ENCODE results near the gene ATE1. TPM values are rescaled to one million over a fixed set of nuclear protein-coding genes. Genes with fewer than 3 reads are reported as not detected.

Gene ATE1
- total and polyA plus RNA-seq, 9 donors = 8.9 to 36.6 (median 31.2) TPM

DNA sequence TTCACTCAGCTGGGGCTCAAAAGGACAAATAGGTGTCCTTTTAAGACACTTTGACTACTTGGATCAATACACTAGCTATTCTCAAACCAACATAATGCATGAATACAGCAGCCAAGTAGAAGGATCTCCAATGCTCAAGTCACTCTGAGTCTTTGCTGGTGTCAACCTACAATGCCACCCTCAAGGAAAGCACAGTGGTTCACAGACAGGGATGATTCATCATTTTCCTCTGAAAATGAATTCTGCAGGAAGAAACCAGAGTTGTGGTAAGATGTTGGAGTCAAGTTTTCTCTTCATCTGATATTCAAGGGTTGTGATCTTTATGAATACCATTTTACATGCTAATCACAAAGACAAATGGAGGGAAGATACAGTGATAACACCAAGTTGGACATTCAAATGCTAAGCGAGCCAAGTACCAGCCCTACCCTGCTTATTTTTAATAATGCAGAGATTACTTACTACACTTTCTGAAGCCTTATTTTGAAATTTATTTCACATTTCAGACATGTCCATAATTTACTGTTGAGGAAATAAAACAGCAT, 186.5 kb downstream of the ATE1 start:
- no peaks in the 10 kb centered on the region for H3K4me1 ChIP-seq (ENCODE audit: insufficient read depth)
- 0% methylated on average over 1 of the region's 1 CpG for WGBS, 3 donors
- H3K27ac ChIP-seq = no peak overlapping the region
- no peaks in the 10 kb centered on the region for H3K9me3 ChIP-seq
- H3K36me3 ChIP-seq = no peaks in the 10 kb centered on the region
- no peak for TF ChIP-seq POLR2A (IDR thresholded peaks at IDR 0.05)
- no peak for TF ChIP-seq EP300 (IDR thresholded peaks at IDR 0.05)
- no peak for TF ChIP-seq CTCF (IDR thresholded peaks at IDR 0.05)
- intact Hi-C loops (cut with DNase I) = no loop called here
- no peak overlapping the region for H3K4me3 ChIP-seq
- H3K27me3 ChIP-seq = no peaks in the 10 kb centered on the region
- no peak for DNase-seq

- no peak for DNase-seq
- Histone ChIP-seq H3K9me3 (no peaks in the 10 kb centered on the region), H3K36me3 (no peaks in the 10 kb centered on the region), H3K4me3 (no peak overlapping the region), H3K27ac (no peak overlapping the region), H3K27me3 (no peaks in the 10 kb centered on the region), H3K4me1 (ENCODE audit: insufficient read depth) (no peaks in the 10 kb centered on the region)
- intact Hi-C loops (cut with DNase I) = no loop called here
- 69 to 80% (median 72%) methylated on average over 2 of the region's 2 CpGs for WGBS, 3 donors
- TF ChIP-seq CTCF (IDR thresholded peaks at IDR 0.05) (no peak), EP300 (IDR thresholded peaks at IDR 0.05) (no peak), POLR2A (IDR thresholded peaks at IDR 0.05) (no peak)
These were observed 187.8 kb downstream of the ATE1 start for GRCh38 chr10:121740069-121740468.

- Histone ChIP-seq H3K4me3 (no peak overlapping the region), H3K9me3 (no peaks in the 10 kb centered on the region), H3K27me3 (no peaks in the 10 kb centered on the region), H3K4me1 (ENCODE audit: insufficient read depth) (no peaks in the 10 kb centered on the region), H3K27ac (no peak overlapping the region), H3K36me3 (no peaks in the 10 kb centered on the region)
- TF ChIP-seq EP300 (IDR thresholded peaks at IDR 0.05) (no peak), CTCF (IDR thresholded peaks at IDR 0.05) (no peak), POLR2A (IDR thresholded peaks at IDR 0.05) (no peak)
- 96 to 98% (median 98%) methylated on average over 4 of the region's 4 CpGs for WGBS, 3 donors
- intact Hi-C loops (cut with DNase I) = loop anchor here in 2 of 4 donors (10.0 kb wide), 1 partner anchor 794 kb away; no protein-coding TSS in a partner anchor
- DNase-seq = no peak
These were observed 188.7 kb downstream of the ATE1 start for GRCh38 chr10:121739114-121739513.

GRCh38 chr10:121736315-121737130, 191.3 kb downstream of the ATE1 start:
- Histone ChIP-seq H3K36me3 (no peaks in the 10 kb centered on the region), H3K27ac (no peak overlapping the region), H3K4me1 (ENCODE audit: insufficient read depth) (no peaks in the 10 kb centered on the region), H3K27me3 (no peaks in the 10 kb centered on the region), H3K4me3 (no peak overlapping the region), H3K9me3 (no peaks in the 10 kb centered on the region)
- intact Hi-C loops (cut with DNase I) = loop anchor here in 2 of 4 donors (10.0 kb wide), 1 partner anchor 792 kb away; no protein-coding TSS in a partner anchor
- no peak for TF ChIP-seq CTCF (IDR thresholded peaks at IDR 0.05)
- DNase-seq = no peak
- 33 to 37% (median 36%) methylated on average over 13 of the region's 13 CpGs for WGBS, 3 donors
